ENCODE data around the gene TBC1D2. TPM values are rescaled to one million over a fixed set of nuclear protein-coding genes. Genes with fewer than 3 reads are reported as not detected.
A peak's percentile ranks its signal among the peaks of the same experiment; 100 is the strongest.

TBC1D2 gene
- total and polyA plus RNA-seq, 2 of the 13 experiments (the other 11 are each of a cell fraction or from before 2014, with no cell fraction given) = 2.0 to 2.8 TPM

- TF ChIP-seq SNAPC4 (CRISPR knock-in tag; IDR thresholded peaks at IDR 0.05) = no peak
- TF ChIP-seq UBTF (CRISPR knock-in tag; IDR thresholded peaks at IDR 0.05) = no peak
- TF ChIP-seq HNRNPH1 (optimal IDR thresholded peaks at IDR 0.05; ENCODE audit: low read depth, low read length) = no peak
- peak; percentile 77 for TF ChIP-seq ZNF687 (CRISPR knock-in tag; IDR thresholded peaks at IDR 0.05)
- TF ChIP-seq ZNF329 (CRISPR knock-in tag; IDR thresholded peaks at IDR 0.05; ENCODE audit: low read depth) = no peak
- TF ChIP-seq IKZF5 (CRISPR knock-in tag; IDR thresholded peaks at IDR 0.05) = peak; percentile 44; the same call in 1 of the 2 replicates
- TF ChIP-seq ZNF891 (CRISPR knock-in tag; IDR thresholded peaks at IDR 0.05) = 0 out of 2 replicates have a peak, but pooled peaks have one; percentile 47
- peak; percentile 80 for TF ChIP-seq HNF4A (CRISPR knock-in tag; IDR thresholded peaks at IDR 0.05)
- no peak for TF ChIP-seq ZNF34 (CRISPR knock-in tag; IDR thresholded peaks at IDR 0.05; ENCODE audit: borderline replicate concordance)
- no peak for TF ChIP-seq SOX13 (IDR thresholded peaks at IDR 0.05)
- TF ChIP-seq SOX13 (CRISPR knock-in tag; conservative IDR thresholded peaks at IDR 0.05 in 1 of 2, IDR thresholded peaks at IDR 0.05 in 1 of 2) = peak in 1 of 2 experiments; percentile 72; a peak in 2 of 4 replicates
- TF ChIP-seq PATZ1 (CRISPR knock-in tag; IDR thresholded peaks at IDR 0.05) = peak; percentile 41; the same call in 1 of the 2 replicates
- TF ChIP-seq ZNF660 (CRISPR knock-in tag; IDR thresholded peaks at IDR 0.05; ENCODE audit: borderline replicate concordance, low read depth) = no peak
- TF ChIP-seq SMAD3 (CRISPR knock-in tag; IDR thresholded peaks at IDR 0.05) = 0 out of 2 replicates have a peak, but pooled peaks have one; percentile 34
These were observed 105.3 kb downstream of the TBC1D2 start (continued) for GRCh38 chr9:98150164-98150563.

All from HepG2 (cell line).